ENCODE measurements around the gene SOHLH1. TPM values are rescaled to one million over a fixed set of nuclear protein-coding genes. Genes with fewer than 3 reads are reported as not detected.

SOHLH1 gene
- total RNA-seq, 1 donor from 2014 or later: 0.18 TPM

DNA sequence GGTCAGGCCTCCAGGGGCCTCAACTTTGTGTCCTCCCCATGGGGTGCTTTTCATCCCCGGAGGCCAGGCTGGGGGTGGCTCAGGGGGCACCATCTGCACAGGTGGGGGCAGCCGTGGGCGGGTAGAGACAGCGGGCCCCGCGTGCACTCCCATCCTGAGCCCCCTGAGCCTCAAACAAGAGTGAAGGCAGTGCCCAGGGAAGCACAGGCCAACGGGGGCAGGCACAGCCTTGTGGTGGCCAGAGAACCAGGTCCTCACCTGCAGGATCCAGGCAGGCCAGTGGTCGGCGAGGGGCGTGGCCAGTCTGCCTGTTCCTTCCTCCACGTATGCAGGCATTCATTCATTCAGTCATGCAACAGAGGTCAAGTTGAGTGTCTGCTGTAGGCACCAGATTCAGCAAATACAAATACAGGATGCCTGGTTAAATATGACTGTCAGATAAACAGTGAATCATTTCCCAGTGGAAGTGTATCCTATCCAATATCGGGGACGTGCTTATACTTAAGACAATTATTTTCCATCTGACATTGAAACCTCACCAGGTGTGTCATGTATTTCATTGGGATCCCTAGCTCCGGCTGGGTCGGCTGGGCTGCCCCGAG, 25.0 kb upstream of the SOHLH1 start:
- DNase-seq (ENCODE audit: low spot score): no peak
- Mint-ChIP-seq H3K4me3 (ENCODE audit: unreplicated experiment) (no peak overlapping the region), H3K9me3 (ENCODE audit: unreplicated experiment) (no peaks in the 10 kb centered on the region), H3K36me3 (ENCODE audit: low read depth, unreplicated experiment) (no peaks in the 10 kb centered on the region), H3K4me1 (ENCODE audit: unreplicated experiment) (no peaks in the 10 kb centered on the region), H3K27me3 (ENCODE audit: unreplicated experiment) (peaks cover 3% of the 10 kb centered on the region), H3K27ac (ENCODE audit: unreplicated experiment) (no peak overlapping the region)
- TF ChIP-seq, protein P1, sequence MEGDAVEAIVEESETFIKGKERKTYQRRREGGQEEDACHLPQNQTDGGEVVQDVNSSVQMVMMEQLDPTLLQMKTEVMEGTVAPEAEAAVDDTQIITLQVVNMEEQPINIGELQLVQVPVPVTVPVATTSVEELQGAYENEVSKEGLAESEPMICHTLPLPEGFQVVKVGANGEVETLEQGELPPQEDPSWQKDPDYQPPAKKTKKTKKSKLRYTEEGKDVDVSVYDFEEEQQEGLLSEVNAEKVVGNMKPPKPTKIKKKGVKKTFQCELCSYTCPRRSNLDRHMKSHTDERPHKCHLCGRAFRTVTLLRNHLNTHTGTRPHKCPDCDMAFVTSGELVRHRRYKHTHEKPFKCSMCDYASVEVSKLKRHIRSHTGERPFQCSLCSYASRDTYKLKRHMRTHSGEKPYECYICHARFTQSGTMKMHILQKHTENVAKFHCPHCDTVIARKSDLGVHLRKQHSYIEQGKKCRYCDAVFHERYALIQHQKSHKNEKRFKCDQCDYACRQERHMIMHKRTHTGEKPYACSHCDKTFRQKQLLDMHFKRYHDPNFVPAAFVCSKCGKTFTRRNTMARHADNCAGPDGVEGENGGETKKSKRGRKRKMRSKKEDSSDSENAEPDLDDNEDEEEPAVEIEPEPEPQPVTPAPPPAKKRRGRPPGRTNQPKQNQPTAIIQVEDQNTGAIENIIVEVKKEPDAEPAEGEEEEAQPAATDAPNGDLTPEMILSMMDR (IDR thresholded peaks at IDR 0.05; ENCODE audit: unreplicated experiment): no peak

DNA sequence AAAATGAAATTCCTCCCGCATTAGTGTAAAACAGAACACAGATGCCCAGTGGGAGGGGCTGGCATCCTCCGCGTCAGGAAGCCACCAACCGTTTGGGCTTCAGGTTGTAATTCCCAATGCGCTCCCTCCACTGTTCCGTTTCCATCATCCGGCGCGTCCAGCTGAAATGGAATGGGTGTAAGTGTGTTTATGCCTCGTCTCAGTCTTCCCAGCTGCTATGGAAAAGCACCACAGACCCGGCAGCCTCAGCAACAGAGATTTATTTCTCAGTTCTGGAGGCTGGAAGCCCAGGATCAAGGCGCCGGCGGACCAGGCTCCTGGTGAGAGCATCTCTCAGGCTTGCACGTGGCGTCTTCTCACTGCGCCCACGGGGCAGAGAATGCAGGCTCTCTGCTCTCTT, 23.1 kb upstream of the SOHLH1 start:
- Mint-ChIP-seq H3K9me3 (ENCODE audit: unreplicated experiment) (no peaks in the 10 kb centered on the region), H3K4me1 (ENCODE audit: unreplicated experiment) (no peaks in the 10 kb centered on the region), H3K27me3 (ENCODE audit: unreplicated experiment) (no peaks in the 10 kb centered on the region), H3K4me3 (ENCODE audit: unreplicated experiment) (no peak overlapping the region), H3K36me3 (ENCODE audit: low read depth, unreplicated experiment) (no peaks in the 10 kb centered on the region), H3K27ac (ENCODE audit: unreplicated experiment) (no peak overlapping the region)
- TF ChIP-seq, protein P1 (IDR thresholded peaks at IDR 0.05; ENCODE audit: unreplicated experiment): no peak
- DNase-seq (ENCODE audit: low spot score): no peak

DNA sequence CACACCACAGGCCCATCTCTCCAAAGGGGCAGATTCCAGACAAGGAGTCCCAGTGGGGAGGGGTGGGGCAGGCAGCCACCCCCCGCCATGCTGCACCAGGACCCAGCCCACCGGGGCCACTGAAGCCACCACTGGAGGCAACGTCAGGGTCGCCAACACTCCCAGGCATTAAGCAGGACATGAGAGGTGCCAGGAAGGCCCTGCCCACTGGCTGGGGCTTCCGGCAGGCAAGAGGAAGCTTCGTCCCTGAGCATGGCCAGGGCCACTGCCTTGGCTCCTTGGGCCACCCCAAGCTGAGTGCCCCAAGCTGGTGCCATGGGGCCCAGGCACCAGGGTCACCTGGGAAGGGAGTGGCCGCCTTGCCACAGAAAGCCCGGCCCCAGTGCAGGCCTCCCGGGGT, 20.2 kb upstream of the SOHLH1 start:
- Mint-ChIP-seq H3K4me1 (ENCODE audit: unreplicated experiment) (no peaks in the 10 kb centered on the region), H3K36me3 (ENCODE audit: low read depth, unreplicated experiment) (no peaks in the 10 kb centered on the region), H3K27ac (ENCODE audit: unreplicated experiment) (no peak overlapping the region), H3K27me3 (ENCODE audit: unreplicated experiment) (peaks cover 11% of the 10 kb centered on the region), H3K4me3 (ENCODE audit: unreplicated experiment) (no peak overlapping the region), H3K9me3 (ENCODE audit: unreplicated experiment) (no peaks in the 10 kb centered on the region)
- DNase-seq (ENCODE audit: low spot score): no peak
- TF ChIP-seq, protein P1 (IDR thresholded peaks at IDR 0.05; ENCODE audit: unreplicated experiment): no peak

DNA sequence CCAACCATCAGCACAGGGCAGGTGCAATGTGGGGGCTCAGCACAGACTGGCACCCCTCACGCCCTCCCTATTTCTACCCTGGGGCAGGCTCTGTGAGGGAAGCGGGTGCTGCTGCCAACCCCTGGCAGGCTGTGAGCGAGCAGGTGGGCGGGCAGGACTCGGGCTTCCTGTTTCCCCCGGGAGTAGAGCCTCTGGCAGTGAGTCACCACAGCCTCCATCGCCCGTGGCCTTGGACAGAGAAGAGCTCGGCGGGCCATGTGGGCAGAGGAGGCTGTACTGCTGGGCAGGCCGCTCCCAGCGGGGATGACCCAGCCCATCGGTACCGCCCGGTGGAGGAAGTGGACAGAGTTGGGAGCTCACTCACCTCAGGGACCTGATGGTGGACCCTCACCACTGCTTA, 19.3 kb upstream of the SOHLH1 start:
- H3K4me1 Mint-ChIP-seq (ENCODE audit: unreplicated experiment): no peaks in the 10 kb centered on the region
- no peaks in the 10 kb centered on the region for H3K36me3 Mint-ChIP-seq (ENCODE audit: low read depth, unreplicated experiment)
- H3K27ac Mint-ChIP-seq (ENCODE audit: unreplicated experiment): no peak overlapping the region
- H3K9me3 Mint-ChIP-seq (ENCODE audit: unreplicated experiment): no peaks in the 10 kb centered on the region
- DNase-seq (ENCODE audit: low spot score): no peak
- TF ChIP-seq, protein P1 (IDR thresholded peaks at IDR 0.05; ENCODE audit: unreplicated experiment): no peak
- H3K27me3 Mint-ChIP-seq (ENCODE audit: unreplicated experiment): peaks cover 14% of the 10 kb centered on the region
- H3K4me3 Mint-ChIP-seq (ENCODE audit: unreplicated experiment): no peak overlapping the region

DNA sequence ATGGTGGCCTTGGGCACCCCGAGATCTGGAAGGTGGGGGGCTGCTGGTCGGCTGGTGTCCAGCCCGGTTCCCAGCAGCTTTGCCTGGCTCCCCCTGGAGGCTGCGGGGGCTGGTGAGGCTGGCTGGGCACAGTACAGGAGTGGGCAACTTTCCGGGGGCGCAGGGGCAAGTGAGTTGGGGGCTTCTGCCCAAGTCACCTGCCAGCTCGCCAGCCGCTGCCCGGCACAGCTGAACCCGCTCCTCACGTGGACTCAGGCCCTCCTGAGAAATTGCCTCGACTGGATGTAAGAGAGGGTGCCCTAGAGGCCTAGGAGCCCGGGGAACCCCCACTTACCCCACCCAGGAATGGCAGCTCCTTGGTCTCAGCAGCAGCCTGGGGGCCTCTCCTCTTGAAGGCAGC, 18.1 kb upstream of the SOHLH1 start:
- H3K27me3 Mint-ChIP-seq (ENCODE audit: unreplicated experiment): peaks cover 17% of the 10 kb centered on the region
- H3K9me3 Mint-ChIP-seq (ENCODE audit: unreplicated experiment): no peaks in the 10 kb centered on the region
- DNase-seq (ENCODE audit: low spot score): no peak
- H3K27ac Mint-ChIP-seq (ENCODE audit: unreplicated experiment): no peak overlapping the region
- no peak overlapping the region for H3K4me3 Mint-ChIP-seq (ENCODE audit: unreplicated experiment)
- TF ChIP-seq, protein P1 (IDR thresholded peaks at IDR 0.05; ENCODE audit: unreplicated experiment): no peak
- no peaks in the 10 kb centered on the region for H3K4me1 Mint-ChIP-seq (ENCODE audit: unreplicated experiment)
- H3K36me3 Mint-ChIP-seq (ENCODE audit: low read depth, unreplicated experiment): no peaks in the 10 kb centered on the region

Measured in endothelial cell (in vitro differentiated cells).